Measurements from ENCODE around the gene SAMD4A.
"Not testable (repeated sequence)": the region's sequence is repeated elsewhere in the genome, so short reads cannot be mapped to it uniquely, and the experiment has no call there.

Gene SAMD4A

DNA sequence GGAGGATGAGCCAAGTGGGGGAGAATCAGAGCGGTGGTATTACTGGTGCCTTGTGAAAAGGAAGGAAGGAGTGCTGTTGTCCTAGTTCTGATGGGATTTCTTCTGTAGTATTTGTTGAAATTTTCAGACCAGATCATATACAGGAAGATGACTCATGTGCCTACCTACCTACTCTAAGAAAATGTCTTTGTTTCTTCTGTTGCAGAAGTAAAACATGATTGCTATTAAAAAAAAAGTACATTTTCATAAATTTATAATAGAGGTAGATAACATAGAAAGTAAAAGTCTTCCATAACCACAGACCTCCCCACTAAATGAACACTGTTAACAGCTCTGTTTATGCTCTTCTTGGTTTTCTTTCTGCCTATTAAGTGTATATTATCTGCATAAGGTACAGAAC lies 26.9 kb downstream of the SAMD4A start:
- no peak for DNase-seq (ENCODE audit: low read depth in 2 of 2)

DNA sequence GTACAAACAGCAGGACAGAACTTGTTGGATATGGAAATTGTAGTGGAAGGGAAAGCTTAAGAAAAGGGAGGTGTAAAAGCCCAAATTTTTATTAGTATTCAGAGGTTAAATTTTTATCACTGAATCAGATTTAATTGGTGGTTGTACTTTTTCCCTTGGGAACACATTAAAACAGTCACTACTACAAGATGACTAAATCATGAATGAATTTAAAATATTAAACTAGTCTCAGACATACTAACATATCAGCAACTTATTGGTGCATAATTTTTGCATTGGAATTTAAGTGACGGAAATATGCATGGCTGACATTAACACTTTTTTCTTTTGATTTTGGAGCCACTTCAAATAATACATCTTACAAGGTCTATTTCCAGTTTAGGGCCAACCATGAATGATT lies 27.6 kb downstream of the SAMD4A start:
- DNase-seq (ENCODE audit: low read depth in 2 of 2), result no peak

DNA sequence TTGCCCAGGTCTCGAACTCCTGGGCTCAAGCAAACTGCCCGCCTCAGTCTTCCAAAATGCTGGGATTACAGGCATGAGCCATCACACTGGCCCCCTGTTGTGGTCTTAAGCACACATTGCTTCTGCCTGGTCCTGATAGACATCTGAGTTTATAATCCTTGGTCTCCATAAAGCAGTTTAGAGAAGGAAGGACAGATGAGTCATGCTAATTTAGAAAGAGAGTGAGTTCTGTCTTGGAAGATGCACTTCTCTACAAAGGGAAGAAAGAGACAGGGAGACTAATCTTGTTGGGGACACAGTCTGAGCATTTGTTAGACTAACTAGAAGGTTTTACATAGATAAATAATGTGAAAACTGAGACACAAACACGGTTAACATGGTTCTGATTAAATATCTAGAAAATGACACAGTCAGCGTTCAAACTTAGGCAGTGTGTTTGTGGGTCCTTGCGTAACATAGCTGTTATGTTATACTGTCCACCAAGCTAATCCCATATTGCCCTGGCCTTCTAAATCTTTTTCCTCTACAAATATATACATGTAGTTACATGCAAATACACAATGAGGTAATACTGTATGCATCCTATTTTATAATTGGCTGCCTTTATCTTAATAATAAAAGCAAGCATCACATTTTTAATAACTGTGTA lies 31.0 kb downstream of the SAMD4A start:
- DNase-seq (ENCODE audit: low read depth in 2 of 2), result peak in 1 of 2 experiments; percentile 35

DNA sequence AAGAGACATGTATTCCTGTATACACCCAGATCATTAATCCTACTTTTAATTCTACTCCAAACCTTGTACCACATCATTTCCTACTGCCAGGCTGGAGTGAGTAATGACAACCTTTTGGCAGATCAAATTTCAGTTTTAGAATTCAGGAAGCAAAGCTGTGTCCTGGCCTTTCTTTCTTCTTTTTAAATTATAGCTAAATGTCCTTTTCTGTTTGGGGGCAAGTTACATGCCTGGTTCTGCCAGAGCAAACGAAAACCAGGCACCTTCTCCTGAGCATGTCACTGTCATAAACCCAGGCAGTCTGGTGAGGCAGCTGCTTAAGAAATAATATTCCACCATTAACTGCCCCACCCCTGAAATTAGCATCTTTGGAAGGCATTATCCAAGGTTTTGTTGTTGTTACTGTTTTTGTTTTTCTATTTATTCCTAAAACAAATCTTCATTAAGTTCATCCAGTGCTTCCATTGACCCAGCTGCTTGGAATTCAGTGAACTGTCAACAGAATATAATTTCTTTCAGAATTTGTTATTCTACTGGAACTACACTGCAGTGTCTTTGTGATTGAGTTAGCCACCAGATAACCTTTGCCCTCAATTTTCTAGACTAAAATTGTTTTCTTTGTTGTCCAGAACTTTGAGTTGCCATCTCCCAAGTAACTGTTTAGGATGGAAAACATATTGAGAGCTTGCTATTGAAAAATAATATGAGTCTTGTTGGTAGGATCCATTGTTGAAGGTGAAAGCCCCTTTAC lies 33.2 kb downstream of the SAMD4A start:
- DNase-seq (ENCODE audit: low read depth in 2 of 2), result no peak

DNA sequence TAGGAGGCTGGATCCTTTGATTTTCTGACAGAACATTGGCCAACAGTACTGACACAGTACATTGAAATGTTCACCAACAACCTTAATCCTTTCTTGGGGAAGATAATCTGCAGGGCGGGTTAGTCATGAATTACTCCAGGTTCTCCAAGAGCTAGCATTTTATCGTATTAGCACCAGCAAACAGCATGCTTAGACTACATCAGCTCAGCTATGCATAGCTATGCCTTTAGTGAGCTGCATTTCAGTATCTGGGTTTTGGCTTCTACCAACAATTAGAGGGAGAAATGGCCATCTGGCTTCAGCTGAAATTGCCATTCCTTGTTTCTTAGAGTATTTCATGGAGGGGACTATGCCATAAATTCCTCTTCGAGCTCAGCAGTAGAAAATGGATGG lies 33.8 kb downstream of the SAMD4A start:
- peak; percentile 42 to 53 for DNase-seq (ENCODE audit: low read depth in 2 of 2)

DNA sequence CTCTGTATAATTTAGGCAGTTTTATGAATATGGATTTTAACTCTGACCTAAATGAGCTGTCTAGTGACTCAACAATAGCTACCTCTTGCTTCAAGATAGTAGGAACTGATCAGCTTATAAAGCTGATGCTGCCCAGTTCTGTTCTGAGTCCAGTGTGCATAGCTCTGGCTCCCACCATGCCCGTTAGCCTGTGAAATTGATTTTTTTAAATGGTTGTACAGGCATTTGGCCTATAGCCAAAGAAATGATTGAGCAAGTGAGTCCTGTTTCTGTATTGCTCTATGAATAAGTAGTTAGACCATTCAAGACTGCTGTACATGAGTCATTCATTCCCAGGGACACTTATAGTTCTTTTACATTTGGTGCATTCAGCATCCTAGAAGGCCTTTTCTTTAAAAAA lies 36.4 kb downstream of the SAMD4A start:
- peak in 1 of 2 experiments; percentile 61 for DNase-seq (ENCODE audit: low read depth in 2 of 2)

DNA sequence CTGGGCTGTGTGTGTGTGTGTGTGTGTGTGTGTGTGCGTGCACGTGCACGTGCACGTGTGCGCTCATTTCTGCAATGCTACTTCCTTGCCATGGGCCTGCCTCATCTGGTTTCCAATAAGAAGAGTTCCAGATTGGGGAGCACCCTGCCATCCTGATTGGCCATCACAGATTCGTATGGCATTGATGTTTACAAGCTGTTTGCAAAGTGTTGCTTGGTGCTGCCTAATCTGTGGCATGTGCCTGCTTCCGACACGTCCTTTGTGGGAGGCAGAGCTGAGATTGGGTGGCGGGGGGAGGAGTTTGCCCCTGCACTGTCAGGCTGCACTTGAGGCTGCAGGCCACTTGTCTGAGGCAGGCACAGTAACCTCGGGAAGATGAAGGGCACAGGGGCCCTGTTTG lies 39.2 kb downstream of the SAMD4A start:
- peak in 1 of 2 experiments; percentile 25 for DNase-seq (ENCODE audit: low read depth in 2 of 2)

DNA sequence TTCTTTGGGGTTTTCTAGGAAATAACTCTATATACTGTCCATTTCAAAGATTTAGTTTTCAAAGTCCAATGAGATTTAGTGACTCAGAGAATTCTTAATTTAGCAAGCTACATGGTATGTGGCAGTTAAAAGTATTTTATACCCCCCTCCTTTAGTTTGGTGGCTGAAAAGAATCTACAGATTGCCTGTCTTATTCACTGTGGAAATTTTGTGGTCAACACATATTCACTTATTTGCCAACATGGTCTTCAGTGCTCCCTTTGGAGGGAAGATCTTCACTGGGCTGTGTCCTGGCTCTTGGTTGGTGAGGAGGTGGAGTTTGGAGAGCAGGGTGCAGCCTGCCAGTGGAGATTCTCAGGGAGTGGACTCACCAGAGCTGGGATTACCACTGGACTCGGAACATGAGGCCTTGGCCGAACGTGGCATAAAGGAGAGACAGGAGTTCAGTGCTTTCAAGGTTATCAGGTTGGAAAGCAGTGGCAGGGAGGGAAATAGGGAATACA lies 39.8 kb downstream of the SAMD4A start:
- DNase-seq (ENCODE audit: low read depth in 2 of 2), result peak; percentile 80

DNA sequence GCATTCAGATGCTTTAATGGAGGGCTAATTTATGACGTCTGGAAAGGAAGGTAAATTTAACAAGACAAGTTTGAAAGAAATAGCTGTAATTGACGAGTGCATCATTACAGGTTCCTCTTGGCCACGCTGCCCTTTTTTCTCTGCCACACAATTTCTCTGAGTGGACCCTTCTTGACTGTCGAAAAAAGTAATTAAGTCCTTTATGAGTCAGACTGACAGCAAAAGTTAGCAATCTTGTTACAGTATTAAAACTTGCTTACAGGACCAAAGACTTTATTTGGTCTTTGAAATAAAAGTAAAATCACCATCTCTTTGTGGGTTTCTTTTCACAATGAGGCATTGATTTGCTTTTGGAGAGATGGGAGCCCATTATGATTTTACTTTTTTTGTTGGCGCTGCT lies 42.6 kb downstream of the SAMD4A start:
- DNase-seq (ENCODE audit: low read depth in 2 of 2), result no peak

DNA sequence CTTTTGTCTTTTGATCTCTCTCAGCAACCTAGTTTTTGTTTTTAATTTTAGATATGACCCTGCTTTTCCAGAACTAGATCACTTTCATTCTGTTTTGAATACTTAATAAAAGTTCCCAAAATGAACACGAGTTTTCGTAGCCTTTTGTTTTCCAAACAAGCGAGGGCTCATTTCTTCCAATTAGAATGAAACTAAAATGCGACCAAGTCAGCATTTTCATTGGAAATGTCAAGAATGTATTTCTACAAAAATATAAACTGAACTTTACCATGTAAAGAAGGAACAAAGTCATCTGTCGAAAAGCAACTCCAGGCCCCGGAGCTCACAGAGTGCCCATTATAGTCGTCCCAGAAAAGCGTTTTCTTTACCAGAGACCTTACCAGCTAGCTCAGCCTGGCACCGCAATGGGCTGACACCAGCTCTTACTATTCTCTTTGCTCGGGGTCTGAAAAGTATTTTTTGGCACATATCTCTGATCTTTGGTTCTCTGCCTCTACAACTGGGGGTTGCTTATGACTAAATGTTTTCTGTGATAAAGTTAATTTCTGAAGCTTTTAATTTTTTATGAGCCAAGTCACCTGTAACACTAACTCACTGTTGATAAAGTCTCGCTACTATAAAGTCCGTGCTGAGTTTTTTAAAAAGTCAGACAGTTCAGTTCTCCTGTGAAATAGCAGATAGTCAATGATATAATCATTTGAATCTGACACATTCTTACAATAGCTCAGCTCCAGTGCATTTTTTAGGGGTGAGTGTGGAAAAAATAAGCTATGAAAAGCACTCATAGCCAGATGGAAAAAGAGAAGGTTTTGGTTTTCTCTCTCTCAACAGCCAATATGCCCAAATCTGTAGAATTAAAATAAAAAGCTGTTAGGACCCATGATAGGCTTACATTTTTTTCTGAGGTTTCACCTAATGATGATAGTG lies 43.4 kb downstream of the SAMD4A start:
- DNase-seq (ENCODE audit: low read depth in 2 of 2), result peak in 1 of 2 experiments; percentile 57

DNA sequence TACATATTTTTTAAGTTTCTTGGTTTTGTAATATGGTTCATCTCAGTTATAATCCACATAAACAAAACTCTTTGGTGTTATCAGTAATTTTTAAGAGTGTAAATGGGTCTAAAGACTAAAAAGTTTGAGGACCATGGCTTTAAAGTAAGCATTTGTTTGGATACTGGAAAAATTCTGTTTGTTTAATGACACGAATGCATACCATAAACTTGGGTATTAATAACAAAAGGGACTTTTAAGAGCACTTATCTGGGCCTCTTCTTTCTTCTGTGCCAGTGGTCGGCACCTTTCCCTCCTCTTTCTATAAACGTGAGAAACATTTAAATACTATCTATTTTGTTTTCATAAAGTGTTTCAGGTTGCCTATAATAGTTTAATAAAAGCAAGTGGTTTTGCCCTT lies 47.4 kb downstream of the SAMD4A start:
- no peak for DNase-seq (ENCODE audit: low read depth in 2 of 2)

DNA sequence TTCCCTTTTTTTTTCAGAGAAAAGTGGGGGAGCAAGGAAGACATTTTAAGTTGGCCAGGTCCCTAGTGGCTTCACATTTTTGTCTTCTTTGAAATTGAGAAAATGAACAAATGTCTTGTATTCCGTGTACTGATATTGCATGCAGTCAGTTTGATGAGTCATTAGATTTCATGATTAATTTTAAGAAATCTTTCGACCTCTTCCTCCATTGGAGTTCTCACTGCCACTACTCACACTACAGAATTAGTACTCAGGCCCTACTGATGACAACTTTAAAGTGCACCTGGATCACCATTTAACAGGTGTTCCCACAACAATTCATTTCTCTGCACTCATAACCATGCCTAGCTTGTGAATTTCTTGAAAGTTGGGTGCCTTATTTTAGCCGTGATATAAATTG lies 50.5 kb downstream of the SAMD4A start:
- DNase-seq (ENCODE audit: low read depth in 2 of 2), result no peak

DNA sequence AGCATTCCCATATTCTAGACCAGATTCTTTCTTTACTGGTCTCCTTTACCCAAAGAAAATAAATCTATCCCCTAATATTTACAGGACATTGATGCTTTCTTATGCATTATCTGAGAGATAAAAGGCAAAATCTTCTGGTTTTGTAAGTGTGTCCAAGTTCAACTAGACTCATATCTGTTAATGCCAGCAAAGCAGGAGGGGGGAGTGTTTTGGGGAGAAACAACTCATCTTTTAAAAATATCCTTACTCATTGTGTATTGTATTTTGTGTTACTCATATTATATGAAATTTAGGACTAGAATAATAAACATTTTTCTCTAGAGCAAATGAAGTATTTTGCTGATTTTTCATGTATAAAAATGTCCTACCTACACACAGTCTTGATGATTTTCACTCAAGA lies 54.8 kb downstream of the SAMD4A start:
- no peak for DNase-seq (ENCODE audit: low read depth in 2 of 2)

DNA sequence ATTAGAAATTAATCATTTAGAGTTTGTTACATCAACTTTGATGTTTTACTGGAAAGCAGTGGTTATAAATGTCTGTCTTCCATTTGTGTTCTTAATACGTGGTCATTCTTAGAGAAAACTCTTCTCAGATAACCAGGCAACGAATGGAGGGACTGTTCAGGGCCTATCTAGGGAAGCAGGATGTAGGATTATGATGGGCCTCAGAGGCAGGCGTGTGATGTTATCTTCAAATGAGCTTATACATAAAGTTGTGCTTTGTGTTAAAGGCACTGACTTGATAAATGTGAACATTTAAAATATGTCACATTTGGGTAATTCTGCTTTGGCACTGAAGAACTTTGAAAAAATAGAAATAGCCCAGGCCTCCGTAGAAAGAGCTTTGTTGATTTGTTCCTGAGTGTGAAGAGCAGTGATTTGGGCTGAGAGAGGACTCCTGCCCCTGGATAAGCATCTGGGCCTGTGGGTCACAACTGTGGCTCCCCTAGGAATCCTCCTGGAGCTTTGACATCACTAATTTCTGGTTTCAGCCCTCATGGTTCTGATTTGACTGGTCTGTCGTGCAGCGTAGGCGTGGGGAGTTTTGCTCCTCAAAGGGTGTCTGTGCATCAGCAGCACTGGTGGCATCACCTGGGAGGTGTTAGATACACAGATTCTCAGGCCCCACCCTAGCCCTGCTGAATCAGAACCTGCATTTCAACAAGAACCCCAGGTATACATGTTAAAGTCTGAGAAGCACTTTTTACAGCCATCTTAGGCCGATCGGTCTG lies 55.4 kb downstream of the SAMD4A start:
- DNase-seq (ENCODE audit: low read depth in 2 of 2), result no peak

DNA sequence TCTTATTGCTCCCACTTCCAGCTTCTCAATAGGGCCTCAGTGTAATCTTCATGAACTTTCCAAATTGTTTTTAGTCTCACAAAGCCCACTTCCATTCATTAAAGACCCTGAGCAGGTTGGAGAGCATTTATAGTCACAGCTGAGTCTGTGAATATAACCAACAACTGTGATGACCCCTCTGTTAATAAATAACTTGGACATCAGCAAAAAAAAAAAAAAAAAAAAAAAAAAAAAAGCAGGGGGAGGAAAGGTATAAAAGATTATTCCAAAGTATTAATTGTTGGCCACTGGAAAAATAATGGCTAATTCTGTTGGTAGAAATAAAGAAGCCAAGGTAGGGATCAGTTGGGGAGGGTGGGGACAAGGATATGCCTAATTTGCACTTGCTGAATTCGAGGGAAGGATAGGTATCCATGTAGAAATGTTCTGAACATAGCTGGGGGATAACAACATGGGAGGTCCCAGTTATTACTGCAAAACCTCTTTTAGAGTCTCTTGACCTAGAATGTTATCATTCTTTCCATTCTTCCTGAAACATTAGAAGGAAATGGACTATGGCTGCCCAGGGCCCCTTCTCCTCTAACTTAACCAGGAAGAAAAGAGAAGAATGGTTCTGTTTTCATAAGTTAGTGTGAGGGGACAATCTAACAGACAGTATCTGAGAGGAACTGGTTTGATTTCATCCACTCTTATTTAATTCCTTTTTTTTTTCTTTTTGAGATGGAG lies 56.5 kb downstream of the SAMD4A start:
- DNase-seq (ENCODE audit: low read depth in 2 of 2), result no peak

DNA sequence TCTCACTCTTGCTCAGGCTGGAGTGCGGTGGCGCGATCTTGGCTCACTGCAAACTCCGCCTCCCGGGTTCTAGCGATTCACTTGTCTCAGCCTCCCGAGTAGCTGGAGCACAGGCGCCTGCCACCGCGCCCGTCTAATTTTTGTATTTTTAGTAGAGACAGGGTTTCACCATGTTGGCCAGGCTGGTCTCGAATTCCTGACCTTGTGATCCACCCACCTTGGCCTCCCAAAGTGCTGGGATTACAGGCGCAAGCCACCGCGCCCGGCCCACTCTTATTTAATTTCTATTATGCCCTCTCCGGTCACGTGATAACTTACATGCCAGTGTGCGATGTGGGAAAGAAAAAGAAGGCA lies 57.1 kb downstream of the SAMD4A start:
- DNase-seq (ENCODE audit: low read depth in 2 of 2), result not testable (repeated sequence)

DNA sequence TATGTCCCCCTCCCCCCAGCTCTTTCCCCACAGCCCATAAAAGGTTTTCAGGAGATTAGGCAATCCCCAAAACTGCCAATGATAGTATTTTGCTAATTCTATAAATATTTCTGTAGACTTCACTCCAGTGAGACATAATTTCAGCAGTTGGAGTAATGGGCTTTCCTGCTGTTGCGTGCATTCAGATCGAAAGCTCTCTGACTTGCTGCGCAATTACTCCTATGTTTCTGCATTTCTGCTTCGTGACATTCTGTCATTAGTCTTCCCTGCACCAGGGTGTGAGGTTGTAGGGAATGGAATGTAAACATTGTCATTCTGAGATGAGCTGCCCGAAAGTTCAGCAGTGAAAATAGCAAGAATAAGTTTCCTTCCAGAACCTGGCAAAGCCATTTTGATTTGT lies 58.2 kb downstream of the SAMD4A start:
- DNase-seq (ENCODE audit: low read depth in 2 of 2), result peak; percentile 81 to 86

DNA sequence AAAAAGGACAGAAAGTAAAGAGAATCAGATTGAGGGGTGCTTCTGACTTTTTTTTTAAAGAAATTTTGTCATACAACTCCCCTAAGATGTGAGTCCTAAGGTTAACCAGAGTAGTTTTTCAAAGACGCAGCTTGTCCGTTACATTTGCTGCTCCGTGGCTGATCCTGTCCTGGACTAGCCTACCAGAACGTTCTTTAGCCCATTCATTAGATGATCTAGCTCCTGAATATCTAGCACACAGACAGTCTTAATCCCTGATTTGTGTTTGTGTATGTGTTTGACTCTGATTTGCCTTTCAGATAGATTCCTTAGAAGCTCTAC lies 60.3 kb downstream of the SAMD4A start:
- DNase-seq (ENCODE audit: low read depth in 2 of 2), result no peak

DNA sequence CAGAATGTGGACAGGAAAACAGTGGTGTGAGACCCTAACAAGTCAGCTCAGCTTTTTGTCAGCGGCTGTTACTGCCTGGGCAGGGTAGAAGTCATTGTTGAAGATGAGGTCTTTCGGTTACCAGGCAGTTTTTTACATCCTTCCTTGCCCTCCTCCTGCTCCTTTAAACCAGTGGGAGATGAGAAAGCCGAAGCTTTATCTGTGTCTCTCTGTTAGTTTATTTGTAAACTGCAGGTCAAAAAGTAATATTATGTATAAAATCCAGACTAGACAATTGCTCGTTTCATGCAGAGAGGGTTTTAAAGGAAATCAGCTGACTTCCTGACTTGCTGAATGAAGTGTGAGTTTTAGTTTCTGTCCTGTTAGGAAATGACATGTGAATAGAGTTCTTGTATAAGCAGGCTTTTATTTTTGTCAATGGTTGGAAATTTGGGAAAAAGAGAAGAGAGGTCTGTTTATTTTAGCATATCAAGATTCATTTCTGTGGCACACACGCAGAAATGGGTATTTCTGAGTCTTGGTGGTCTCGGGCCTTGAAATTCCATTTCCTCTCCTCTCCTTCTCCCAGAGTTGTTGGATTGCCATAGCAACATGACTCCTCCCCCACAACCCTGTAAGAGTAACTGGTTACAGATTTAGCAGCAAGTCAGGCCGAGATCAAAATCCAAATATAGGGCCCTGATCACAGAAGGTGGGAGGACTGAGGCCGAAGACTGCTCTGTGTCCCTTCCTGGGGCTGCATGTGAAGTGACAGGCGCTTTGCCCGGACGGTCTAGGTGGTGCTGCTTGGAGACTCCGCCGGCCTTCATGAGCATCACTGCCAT lies 60.8 kb downstream of the SAMD4A start:
- no peak for DNase-seq (ENCODE audit: low read depth in 2 of 2)

DNA sequence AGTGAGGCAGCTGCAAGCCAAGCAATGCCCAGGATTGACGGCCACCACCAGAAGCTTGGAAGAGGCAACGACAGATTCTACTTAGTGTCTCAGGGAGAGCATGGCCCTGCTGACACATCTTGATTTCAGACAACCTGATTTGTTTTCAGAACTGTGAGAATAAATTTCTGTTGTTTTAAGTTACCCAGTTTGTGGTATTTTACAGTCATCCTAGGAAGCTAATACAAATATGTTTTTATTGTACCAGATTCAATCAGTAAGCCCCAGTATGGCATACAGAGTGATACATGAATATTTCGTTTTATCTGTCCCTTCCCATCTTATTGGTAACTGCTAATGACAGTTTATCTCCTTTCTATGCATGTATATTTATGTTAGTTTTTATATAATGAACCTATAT lies 62.3 kb downstream of the SAMD4A start:
- DNase-seq (ENCODE audit: low read depth in 2 of 2), result no peak

All from fibroblast of skin of left biceps (primary cell).